Measurements from ENCODE around the gene ZNF322. TPM values are rescaled to one million over a fixed set of nuclear protein-coding genes. Genes with fewer than 3 reads are reported as not detected.

The ZNF322 gene
- total RNA-seq, 2 donors from 2014 or later: 42.5 to 59.9 TPM

DNA sequence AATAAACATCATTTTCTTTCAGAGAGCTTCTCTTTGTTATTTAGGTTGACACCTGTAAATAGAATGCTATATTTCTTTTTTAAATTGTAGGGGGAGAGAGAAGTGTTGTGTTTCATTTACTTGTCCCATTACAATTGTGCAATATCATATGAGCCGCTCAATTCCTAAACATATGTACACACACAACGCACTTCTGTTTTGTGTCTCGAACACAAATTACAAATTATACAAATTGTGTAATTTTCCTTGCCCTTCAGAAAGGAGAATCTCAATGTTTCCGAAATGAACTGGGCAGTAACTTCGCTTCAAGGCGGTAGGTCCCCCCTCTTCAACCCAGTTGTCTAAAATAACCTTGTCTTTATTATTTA is 65.4 kb downstream of the ZNF322 start:
- Mint-ChIP-seq H3K36me3 (ENCODE audit: low read depth) (peaks cover 8% of the 10 kb centered on the region), H3K27ac (no peak overlapping the region), H3K27me3 (ENCODE audit: insufficient read depth) (peaks cover 19% of the 10 kb centered on the region), H3K4me1 (peaks cover 7% of the 10 kb centered on the region), H3K9me3 (no peaks in the 10 kb centered on the region), H3K4me3 (no peak overlapping the region)
- H3K36me3 ChIP-seq (ENCODE audit: control insufficient read depth, insufficient read depth, low read length): peaks cover 8% of the 10 kb centered on the region
- no peak overlapping the region for H3K9ac ChIP-seq (ENCODE audit: extremely low read depth, low read length, poor library complexity, severe bottlenecking)
- DNase-seq: no peak
- no peaks in the 10 kb centered on the region for H3K9me3 ChIP-seq (ENCODE audit: control insufficient read depth, low read length)
- no peaks in the 10 kb centered on the region for H3K4me1 ChIP-seq (ENCODE audit: control insufficient read depth, insufficient read depth, low read length)
- WGBS, 2 experiments (ENCODE audit: insufficient coverage in 1 of 2, insufficient read length in 1 of 2): 49 to 57% methylated on average over 3 to 6 of the region's 6 CpGs
- TF ChIP-seq, protein P1, sequence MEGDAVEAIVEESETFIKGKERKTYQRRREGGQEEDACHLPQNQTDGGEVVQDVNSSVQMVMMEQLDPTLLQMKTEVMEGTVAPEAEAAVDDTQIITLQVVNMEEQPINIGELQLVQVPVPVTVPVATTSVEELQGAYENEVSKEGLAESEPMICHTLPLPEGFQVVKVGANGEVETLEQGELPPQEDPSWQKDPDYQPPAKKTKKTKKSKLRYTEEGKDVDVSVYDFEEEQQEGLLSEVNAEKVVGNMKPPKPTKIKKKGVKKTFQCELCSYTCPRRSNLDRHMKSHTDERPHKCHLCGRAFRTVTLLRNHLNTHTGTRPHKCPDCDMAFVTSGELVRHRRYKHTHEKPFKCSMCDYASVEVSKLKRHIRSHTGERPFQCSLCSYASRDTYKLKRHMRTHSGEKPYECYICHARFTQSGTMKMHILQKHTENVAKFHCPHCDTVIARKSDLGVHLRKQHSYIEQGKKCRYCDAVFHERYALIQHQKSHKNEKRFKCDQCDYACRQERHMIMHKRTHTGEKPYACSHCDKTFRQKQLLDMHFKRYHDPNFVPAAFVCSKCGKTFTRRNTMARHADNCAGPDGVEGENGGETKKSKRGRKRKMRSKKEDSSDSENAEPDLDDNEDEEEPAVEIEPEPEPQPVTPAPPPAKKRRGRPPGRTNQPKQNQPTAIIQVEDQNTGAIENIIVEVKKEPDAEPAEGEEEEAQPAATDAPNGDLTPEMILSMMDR (conservative IDR thresholded peaks at IDR 0.05): no peak
- H3K4me3 ChIP-seq (ENCODE audit: low read length): peak overlapping the region; percentile 37
- no peak overlapping the region for H3K27ac ChIP-seq (ENCODE audit: low read depth, low read length)
- peaks cover 16% of the 10 kb centered on the region for H3K27me3 ChIP-seq (ENCODE audit: control insufficient read depth, insufficient read depth, low read length, poor library complexity, severe bottlenecking)

DNA sequence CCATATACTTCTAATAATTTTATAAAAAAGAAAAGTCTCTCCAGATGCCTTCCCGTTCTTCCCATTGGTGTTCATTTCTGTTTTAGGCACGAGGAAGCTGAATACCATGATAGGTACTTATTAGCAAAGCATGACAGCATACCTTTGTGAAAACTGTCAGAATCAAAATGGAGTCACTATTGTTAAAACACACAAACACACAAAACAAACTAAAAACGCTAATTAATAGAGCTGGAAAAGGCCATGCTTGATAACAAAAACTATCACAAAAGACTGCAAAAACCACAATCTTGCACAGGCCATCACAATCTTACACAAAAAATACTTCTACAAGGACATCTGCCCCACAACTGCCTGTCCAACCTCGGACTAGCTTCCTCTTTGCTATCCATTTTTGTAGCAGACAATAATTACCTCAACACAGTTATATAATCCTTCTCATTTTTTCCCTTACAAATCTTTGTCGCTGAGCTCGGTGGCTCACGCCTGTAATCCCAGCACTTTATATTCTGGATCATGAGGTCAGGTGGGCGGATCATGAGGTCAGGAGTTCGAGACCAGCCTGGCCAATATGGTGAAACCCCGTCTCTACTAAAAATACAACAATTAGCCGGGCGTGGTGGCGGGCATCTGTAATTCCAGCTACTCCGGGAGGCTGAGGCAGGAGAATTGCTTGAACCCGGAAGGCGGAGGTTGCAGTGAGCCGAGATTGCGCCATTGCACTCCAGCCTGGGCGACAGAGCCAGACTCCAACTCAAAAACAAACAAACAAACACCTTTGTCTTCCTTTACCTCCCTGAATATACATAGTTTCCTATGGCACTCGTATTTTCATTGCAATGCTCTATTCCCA is 66.0 kb downstream of the ZNF322 start:
- H3K4me3 Mint-ChIP-seq: no peak overlapping the region
- no peak overlapping the region for H3K27ac Mint-ChIP-seq
- no peak overlapping the region for H3K9ac ChIP-seq (ENCODE audit: extremely low read depth, low read length, poor library complexity, severe bottlenecking)
- H3K4me1 Mint-ChIP-seq: peaks cover 7% of the 10 kb centered on the region
- H3K36me3 ChIP-seq (ENCODE audit: control insufficient read depth, insufficient read depth, low read length): peaks cover 4% of the 10 kb centered on the region
- TF ChIP-seq, protein P1 (conservative IDR thresholded peaks at IDR 0.05): no peak
- H3K36me3 Mint-ChIP-seq (ENCODE audit: low read depth): peaks cover 4% of the 10 kb centered on the region
- peaks cover 16% of the 10 kb centered on the region for H3K27me3 ChIP-seq (ENCODE audit: control insufficient read depth, insufficient read depth, low read length, poor library complexity, severe bottlenecking)
- H3K4me1 ChIP-seq (ENCODE audit: control insufficient read depth, insufficient read depth, low read length): no peaks in the 10 kb centered on the region
- H3K27ac ChIP-seq (ENCODE audit: low read depth, low read length): no peak overlapping the region
- DNase-seq: no peak
- no peaks in the 10 kb centered on the region for H3K9me3 ChIP-seq (ENCODE audit: control insufficient read depth, low read length)
- peak overlapping the region; percentile 37 for H3K4me3 ChIP-seq (ENCODE audit: low read length)
- H3K9me3 Mint-ChIP-seq: no peaks in the 10 kb centered on the region
- peaks cover 19% of the 10 kb centered on the region for H3K27me3 Mint-ChIP-seq (ENCODE audit: insufficient read depth)
- 57 to 60% methylated on average over 17 to 20 of the region's 20 CpGs for WGBS, 2 experiments (ENCODE audit: insufficient coverage in 1 of 2, insufficient read length in 1 of 2)

- H3K9ac ChIP-seq (ENCODE audit: extremely low read depth, low read length, poor library complexity, severe bottlenecking): no peak overlapping the region
- TF ChIP-seq, protein P1 (conservative IDR thresholded peaks at IDR 0.05): no peak
- no peak overlapping the region for H3K27ac Mint-ChIP-seq
Measured at GRCh38 chr6:26592649-26593048, 66.9 kb downstream of the ZNF322 start.

More at GRCh38 chr6:26592649-26593048, 66.9 kb downstream of the ZNF322 start:
- Histone ChIP-seq H3K4me3 (ENCODE audit: low read length) (no peak overlapping the region), H3K9me3 (ENCODE audit: control insufficient read depth, low read length) (no peaks in the 10 kb centered on the region), H3K36me3 (ENCODE audit: control insufficient read depth, insufficient read depth, low read length) (no peaks in the 10 kb centered on the region), H3K27ac (ENCODE audit: low read depth, low read length) (no peak overlapping the region), H3K27me3 (ENCODE audit: control insufficient read depth, insufficient read depth, low read length, poor library complexity, severe bottlenecking) (peaks cover 16% of the 10 kb centered on the region), H3K4me1 (ENCODE audit: control insufficient read depth, insufficient read depth, low read length) (no peaks in the 10 kb centered on the region)
- Mint-ChIP-seq H3K4me1 (peaks cover 4% of the 10 kb centered on the region), H3K9me3 (no peaks in the 10 kb centered on the region), H3K36me3 (ENCODE audit: low read depth) (no peaks in the 10 kb centered on the region), H3K4me3 (no peak overlapping the region), H3K27me3 (ENCODE audit: insufficient read depth) (peaks cover 19% of the 10 kb centered on the region)
- WGBS, 2 experiments (ENCODE audit: insufficient coverage in 1 of 2, insufficient read length in 1 of 2): 62 to 82% methylated on average over 2 to 4 of the region's 4 CpGs
- DNase-seq: no peak

Measured in endodermal cell (in vitro differentiated cells).